WTC11 (cell line): Measurements from ENCODE around the gene UAP1L1. TPM values are rescaled to one million over a fixed set of nuclear protein-coding genes. Genes with fewer than 3 reads are reported as not detected.
A peak's percentile ranks its signal among the peaks of the same experiment; 100 is the strongest.

ENCODE experiments used
- CREB1 ChIP-seq: sonication (generic); formaldehyde crosslinking; IDR thresholded peaks from 2 replicates; pipeline ENCODE4 v1.8.0; 2023; ENCODE audit warnings: mild to moderate bottlenecking, missing genetic modification reagents
- E2F5 ChIP-seq: sonication (generic); formaldehyde crosslinking; IDR thresholded peaks from 2 replicates; pipeline ENCODE4 v1.8.1; 2022; ENCODE audit warnings: mild to moderate bottlenecking, moderate library complexity, missing genetic modification reagents
- ELF4 ChIP-seq: sonication (generic); formaldehyde crosslinking; IDR thresholded peaks from 2 replicates; pipeline ENCODE4 v1.8.1; 2022; ENCODE audit warnings: low read depth, mild to moderate bottlenecking, moderate library complexity, missing genetic modification reagents
- ERG ChIP-seq: fragments of 250-450 bp; sonication (Bioruptor Pico); IDR thresholded peaks from 2 replicates; pipeline ENCODE4 v1.8.0; 2021; ENCODE audit warnings: mild to moderate bottlenecking
- ESRRA ChIP-seq: sonication (generic); formaldehyde crosslinking; IDR thresholded peaks from 2 replicates; pipeline ENCODE4 v1.8.1; 2022; ENCODE audit warnings: mild to moderate bottlenecking, missing genetic modification reagents, borderline replicate concordance
- GABPB1 ChIP-seq: sonication (generic); formaldehyde crosslinking; IDR thresholded peaks from 2 replicates; pipeline ENCODE4 v1.8.1; 2023; ENCODE audit warnings: mild to moderate bottlenecking, missing genetic modification reagents
- HMGA2 ChIP-seq: fragments of 250-450 bp; sonication (Bioruptor Pico); IDR thresholded peaks from 2 replicates; pipeline ENCODE4 v1.4.0; 2021; ENCODE audit warnings: mild to moderate bottlenecking, moderate library complexity
- NR2C2 ChIP-seq: sonication (generic); formaldehyde crosslinking; IDR thresholded peaks from 2 replicates; pipeline ENCODE4 v1.8.0; 2022; ENCODE audit warnings: mild to moderate bottlenecking, missing genetic modification reagents
- PRDM15 ChIP-seq: sonication (generic); formaldehyde crosslinking; IDR thresholded peaks from 2 replicates; pipeline ENCODE4 v1.8.0; 2022; ENCODE audit warnings: missing genetic modification reagents
- PRRX2 ChIP-seq: fragments of 250-450 bp; sonication (Bioruptor Pico); IDR thresholded peaks from 2 replicates; pipeline ENCODE4 v1.8.0; 2021; ENCODE audit warnings: mild to moderate bottlenecking
- RELA ChIP-seq: sonication (generic); formaldehyde crosslinking; IDR thresholded peaks from 2 replicates; pipeline ENCODE4 v1.8.1; 2022; ENCODE audit warnings: missing genetic modification reagents, mild to moderate bottlenecking, borderline replicate concordance
- SMAD4 ChIP-seq: sonication (generic); formaldehyde crosslinking; IDR thresholded peaks from 2 replicates; pipeline ENCODE4 v1.8.0; 2022; ENCODE audit warnings: mild to moderate bottlenecking, missing genetic modification reagents
- SOX15 ChIP-seq: fragments of 250-450 bp; sonication (Bioruptor Pico); IDR thresholded peaks from 2 replicates; pipeline ENCODE4 v1.9.0; 2021; ENCODE audit warnings: mild to moderate bottlenecking
- STAT6 ChIP-seq: sonication (generic); formaldehyde crosslinking; conservative IDR thresholded peaks from 2 replicates; pipeline ENCODE4 v1.8.1; 2023; ENCODE audit warnings: mild to moderate bottlenecking, low read depth, missing genetic modification reagents, moderate library complexity
- TP53 ChIP-seq: sonication (generic); formaldehyde crosslinking; IDR thresholded peaks from 2 replicates; pipeline ENCODE4 v1.8.1; 2023; ENCODE audit warnings: mild to moderate bottlenecking, missing genetic modification reagents
- ZNF219 ChIP-seq: sonication (generic); formaldehyde crosslinking; IDR thresholded peaks from 2 replicates; pipeline ENCODE4 v1.8.0; 2023; ENCODE audit warnings: missing genetic modification reagents, mild to moderate bottlenecking, borderline replicate concordance
- total RNA-seq: library from RNA; stranded (reverse); gene quantifications from 3 replicates; pipeline ENCODE4 v1.2.3, GENCODE V29; 2021
- TF ChIP-seq, protein P1 (sequence below): fragments of 250-450 bp; sonication (Bioruptor Pico); IDR thresholded peaks from 2 replicates; pipeline ENCODE4 v1.9.0; 2021; ENCODE audit warnings: mild to moderate bottlenecking, borderline replicate concordance
- TF ChIP-seq, protein P2 (sequence below): fragments of 250-450 bp; sonication (Bioruptor Pico); IDR thresholded peaks from 2 replicates; pipeline ENCODE4 v1.9.0; 2021; ENCODE audit warnings: mild to moderate bottlenecking
- TF ChIP-seq, protein P3 (sequence below): sonication (generic); formaldehyde crosslinking; IDR thresholded peaks from 2 replicates; pipeline ENCODE4 v1.8.1; 2023; ENCODE audit warnings: mild to moderate bottlenecking, missing genetic modification reagents, borderline replicate concordance

Gene UAP1L1
- total RNA-seq, 1 experiment from 2014 or later, result 17.7 TPM

DNA sequence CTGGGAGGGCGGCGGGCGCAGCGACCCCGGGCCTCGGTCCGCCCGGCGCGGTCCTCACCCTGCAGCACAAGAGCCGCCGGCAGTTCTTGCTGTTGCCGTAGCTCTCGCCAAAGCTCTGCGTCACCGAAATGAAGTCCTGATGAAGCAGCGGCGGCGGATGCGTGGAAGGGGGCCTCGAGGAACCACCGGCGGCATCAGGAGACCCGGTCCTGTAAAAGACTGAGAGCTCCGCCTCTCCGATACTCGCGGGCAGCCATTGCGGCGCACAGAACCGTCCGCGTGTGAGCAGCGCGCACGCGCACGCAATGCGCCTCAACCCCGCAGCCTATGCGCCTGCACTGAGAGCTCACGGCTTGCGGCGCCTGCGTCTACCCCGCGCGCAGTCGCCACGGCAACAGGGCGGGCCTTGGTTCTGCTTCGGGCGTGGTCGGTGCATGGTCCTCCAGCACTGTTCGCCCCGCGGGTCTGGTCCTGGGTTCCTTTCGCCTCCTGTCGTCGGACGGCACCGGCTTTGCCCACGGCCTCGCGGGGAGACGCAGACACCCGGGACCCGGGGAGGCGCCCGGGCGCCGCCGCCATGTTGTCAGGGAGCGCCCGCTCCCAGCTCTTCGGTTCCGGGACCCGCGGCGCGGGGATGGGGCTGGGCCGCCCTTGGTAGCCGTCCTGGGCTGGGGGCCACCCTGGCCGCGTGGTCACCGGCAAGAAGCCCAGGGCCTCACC, 52.3 kb downstream of the UAP1L1 start (continued):
- TF ChIP-seq PRDM15 (CRISPR knock-in tag) (peak; percentile 79), E2F5 (peak; percentile 69), CREB1 (no peak), STAT6 (CRISPR knock-in tag) (no peak), ERG (CRISPR knock-in tag) (no peak), PRRX2 (CRISPR knock-in tag) (0 out of 2 replicates have a peak, but pooled peaks have one; percentile 55), SMAD4 (CRISPR knock-in tag) (no peak), GABPB1 (CRISPR knock-in tag) (no peak), HMGA2 (CRISPR knock-in tag) (no peak), NR2C2 (CRISPR knock-in tag) (0 out of 2 replicates have a peak, but pooled peaks have one; percentile 9), TP53 (CRISPR knock-in tag) (no peak), RELA (CRISPR knock-in tag) (no peak), ELF4 (CRISPR knock-in tag) (no peak), SOX15 (CRISPR knock-in tag) (no peak), ZNF219 (CRISPR knock-in tag) (no peak), ESRRA (CRISPR knock-in tag) (no peak)
- TF ChIP-seq, protein P1, sequence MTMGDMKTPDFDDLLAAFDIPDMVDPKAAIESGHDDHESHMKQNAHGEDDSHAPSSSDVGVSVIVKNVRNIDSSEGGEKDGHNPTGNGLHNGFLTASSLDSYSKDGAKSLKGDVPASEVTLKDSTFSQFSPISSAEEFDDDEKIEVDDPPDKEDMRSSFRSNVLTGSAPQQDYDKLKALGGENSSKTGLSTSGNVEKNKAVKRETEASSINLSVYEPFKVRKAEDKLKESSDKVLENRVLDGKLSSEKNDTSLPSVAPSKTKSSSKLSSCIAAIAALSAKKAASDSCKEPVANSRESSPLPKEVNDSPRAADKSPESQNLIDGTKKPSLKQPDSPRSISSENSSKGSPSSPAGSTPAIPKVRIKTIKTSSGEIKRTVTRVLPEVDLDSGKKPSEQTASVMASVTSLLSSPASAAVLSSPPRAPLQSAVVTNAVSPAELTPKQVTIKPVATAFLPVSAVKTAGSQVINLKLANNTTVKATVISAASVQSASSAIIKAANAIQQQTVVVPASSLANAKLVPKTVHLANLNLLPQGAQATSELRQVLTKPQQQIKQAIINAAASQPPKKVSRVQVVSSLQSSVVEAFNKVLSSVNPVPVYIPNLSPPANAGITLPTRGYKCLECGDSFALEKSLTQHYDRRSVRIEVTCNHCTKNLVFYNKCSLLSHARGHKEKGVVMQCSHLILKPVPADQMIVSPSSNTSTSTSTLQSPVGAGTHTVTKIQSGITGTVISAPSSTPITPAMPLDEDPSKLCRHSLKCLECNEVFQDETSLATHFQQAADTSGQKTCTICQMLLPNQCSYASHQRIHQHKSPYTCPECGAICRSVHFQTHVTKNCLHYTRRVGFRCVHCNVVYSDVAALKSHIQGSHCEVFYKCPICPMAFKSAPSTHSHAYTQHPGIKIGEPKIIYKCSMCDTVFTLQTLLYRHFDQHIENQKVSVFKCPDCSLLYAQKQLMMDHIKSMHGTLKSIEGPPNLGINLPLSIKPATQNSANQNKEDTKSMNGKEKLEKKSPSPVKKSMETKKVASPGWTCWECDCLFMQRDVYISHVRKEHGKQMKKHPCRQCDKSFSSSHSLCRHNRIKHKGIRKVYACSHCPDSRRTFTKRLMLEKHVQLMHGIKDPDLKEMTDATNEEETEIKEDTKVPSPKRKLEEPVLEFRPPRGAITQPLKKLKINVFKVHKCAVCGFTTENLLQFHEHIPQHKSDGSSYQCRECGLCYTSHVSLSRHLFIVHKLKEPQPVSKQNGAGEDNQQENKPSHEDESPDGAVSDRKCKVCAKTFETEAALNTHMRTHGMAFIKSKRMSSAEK (CRISPR knock-in tag), result no peak
- TF ChIP-seq, protein P2, sequence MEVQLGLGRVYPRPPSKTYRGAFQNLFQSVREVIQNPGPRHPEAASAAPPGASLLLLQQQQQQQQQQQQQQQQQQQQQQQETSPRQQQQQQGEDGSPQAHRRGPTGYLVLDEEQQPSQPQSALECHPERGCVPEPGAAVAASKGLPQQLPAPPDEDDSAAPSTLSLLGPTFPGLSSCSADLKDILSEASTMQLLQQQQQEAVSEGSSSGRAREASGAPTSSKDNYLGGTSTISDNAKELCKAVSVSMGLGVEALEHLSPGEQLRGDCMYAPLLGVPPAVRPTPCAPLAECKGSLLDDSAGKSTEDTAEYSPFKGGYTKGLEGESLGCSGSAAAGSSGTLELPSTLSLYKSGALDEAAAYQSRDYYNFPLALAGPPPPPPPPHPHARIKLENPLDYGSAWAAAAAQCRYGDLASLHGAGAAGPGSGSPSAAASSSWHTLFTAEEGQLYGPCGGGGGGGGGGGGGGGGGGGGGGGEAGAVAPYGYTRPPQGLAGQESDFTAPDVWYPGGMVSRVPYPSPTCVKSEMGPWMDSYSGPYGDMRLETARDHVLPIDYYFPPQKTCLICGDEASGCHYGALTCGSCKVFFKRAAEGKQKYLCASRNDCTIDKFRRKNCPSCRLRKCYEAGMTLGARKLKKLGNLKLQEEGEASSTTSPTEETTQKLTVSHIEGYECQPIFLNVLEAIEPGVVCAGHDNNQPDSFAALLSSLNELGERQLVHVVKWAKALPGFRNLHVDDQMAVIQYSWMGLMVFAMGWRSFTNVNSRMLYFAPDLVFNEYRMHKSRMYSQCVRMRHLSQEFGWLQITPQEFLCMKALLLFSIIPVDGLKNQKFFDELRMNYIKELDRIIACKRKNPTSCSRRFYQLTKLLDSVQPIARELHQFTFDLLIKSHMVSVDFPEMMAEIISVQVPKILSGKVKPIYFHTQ, result no peak
- TF ChIP-seq, protein P3, sequence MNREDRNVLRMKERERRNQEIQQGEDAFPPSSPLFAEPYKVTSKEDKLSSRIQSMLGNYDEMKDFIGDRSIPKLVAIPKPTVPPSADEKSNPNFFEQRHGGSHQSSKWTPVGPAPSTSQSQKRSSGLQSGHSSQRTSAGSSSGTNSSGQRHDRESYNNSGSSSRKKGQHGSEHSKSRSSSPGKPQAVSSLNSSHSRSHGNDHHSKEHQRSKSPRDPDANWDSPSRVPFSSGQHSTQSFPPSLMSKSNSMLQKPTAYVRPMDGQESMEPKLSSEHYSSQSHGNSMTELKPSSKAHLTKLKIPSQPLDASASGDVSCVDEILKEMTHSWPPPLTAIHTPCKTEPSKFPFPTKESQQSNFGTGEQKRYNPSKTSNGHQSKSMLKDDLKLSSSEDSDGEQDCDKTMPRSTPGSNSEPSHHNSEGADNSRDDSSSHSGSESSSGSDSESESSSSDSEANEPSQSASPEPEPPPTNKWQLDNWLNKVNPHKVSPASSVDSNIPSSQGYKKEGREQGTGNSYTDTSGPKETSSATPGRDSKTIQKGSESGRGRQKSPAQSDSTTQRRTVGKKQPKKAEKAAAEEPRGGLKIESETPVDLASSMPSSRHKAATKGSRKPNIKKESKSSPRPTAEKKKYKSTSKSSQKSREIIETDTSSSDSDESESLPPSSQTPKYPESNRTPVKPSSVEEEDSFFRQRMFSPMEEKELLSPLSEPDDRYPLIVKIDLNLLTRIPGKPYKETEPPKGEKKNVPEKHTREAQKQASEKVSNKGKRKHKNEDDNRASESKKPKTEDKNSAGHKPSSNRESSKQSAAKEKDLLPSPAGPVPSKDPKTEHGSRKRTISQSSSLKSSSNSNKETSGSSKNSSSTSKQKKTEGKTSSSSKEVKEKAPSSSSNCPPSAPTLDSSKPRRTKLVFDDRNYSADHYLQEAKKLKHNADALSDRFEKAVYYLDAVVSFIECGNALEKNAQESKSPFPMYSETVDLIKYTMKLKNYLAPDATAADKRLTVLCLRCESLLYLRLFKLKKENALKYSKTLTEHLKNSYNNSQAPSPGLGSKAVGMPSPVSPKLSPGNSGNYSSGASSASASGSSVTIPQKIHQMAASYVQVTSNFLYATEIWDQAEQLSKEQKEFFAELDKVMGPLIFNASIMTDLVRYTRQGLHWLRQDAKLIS (CRISPR knock-in tag), result no peak
